RWPE2 (cell line): ENCODE measurements around the gene WDR27.

Experiments
- ATAC-seq: fragments of 200-7000 bp; cut with Tn5 transposase; 3 replicates; pipeline ENCODE4 v1.9.1; 2021; ENCODE audit warnings: low read depth
- DNase-seq: peaks from one replicate; pipeline ENCODE4 v3.0.0-alpha.2; 2020; ENCODE audit warnings: low spot score
- H3K27ac ChIP-seq: fragments of 450-650 bp; 2 replicates; pipeline ENCODE4 v1.5.1; 2017; ENCODE audit warnings: mild to moderate bottlenecking; ENCODE audit not compliant: poor library complexity, severe bottlenecking
- H3K27me3 ChIP-seq: fragments of 250-450 bp; sonication (Bioruptor Pico); 2 replicates; pipeline ENCODE4 v1.5.1; 2021; ENCODE audit warnings: mild to moderate bottlenecking, moderate library complexity; ENCODE audit not compliant: insufficient read depth, poor library complexity, severe bottlenecking
- H3K36me3 ChIP-seq: fragments of 250-450 bp; sonication (Bioruptor Pico); 2 replicates; pipeline ENCODE4 v1.5.1; 2020; ENCODE audit warnings: low read depth, mild to moderate bottlenecking, moderate library complexity
- H3K4me1 ChIP-seq: fragments of 250-450 bp; sonication (Bioruptor Pico); 2 replicates; pipeline ENCODE4 v1.5.1; 2021; ENCODE audit warnings: mild to moderate bottlenecking, moderate library complexity; ENCODE audit not compliant: insufficient read depth, poor library complexity, severe bottlenecking
- H3K4me3 ChIP-seq: fragments of 250-450 bp; sonication (Bioruptor Pico); 2 replicates; pipeline ENCODE4 v1.5.1; 2021; ENCODE audit warnings: mild to moderate bottlenecking, moderate library complexity; ENCODE audit not compliant: severe bottlenecking
- H3K9me3 ChIP-seq: fragments of 250-450 bp; sonication (Bioruptor Pico); 2 replicates; pipeline ENCODE4 v1.5.1; 2021; ENCODE audit warnings: mild to moderate bottlenecking, moderate library complexity; ENCODE audit not compliant: severe bottlenecking
- CTCF ChIP-seq: fragments of 450-650 bp; IDR thresholded peaks from one replicate; pipeline ENCODE4 v1.5.1; 2017; ENCODE audit warnings: mild to moderate bottlenecking, moderate library complexity; ENCODE audit not compliant: poor library complexity, severe bottlenecking

The WDR27 gene

DNA sequence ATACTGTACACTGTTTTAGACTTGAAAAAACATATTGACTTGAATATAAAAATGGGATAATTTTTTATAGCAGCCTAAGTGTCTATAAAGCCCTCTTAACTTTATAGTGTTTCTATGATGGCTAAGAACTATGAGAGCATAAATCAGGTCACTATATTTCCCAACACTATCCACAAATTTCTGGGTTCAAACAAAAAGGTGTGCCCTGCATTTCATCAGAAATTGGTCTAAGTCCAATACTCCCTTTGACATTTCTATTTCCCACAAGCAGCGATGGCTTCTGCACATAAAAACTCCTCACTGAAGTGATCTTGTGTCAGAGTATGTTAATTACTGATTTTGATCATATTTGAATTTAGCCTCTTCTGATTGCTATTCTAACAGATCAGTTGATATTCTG, 143.9 kb downstream of the WDR27 start:
- Histone ChIP-seq H3K27me3 (no peaks in the 10 kb centered on the region), H3K4me3 (no peak overlapping the region), H3K36me3 (no peaks in the 10 kb centered on the region), H3K27ac (no peak overlapping the region), H3K4me1 (no peaks in the 10 kb centered on the region), H3K9me3 (peaks cover 3% of the 10 kb centered on the region)
- DNase-seq, result no peak
- no peak for ATAC-seq
- TF ChIP-seq CTCF, result no peak

GRCh38 chr6:169556758-169557548, 144.9 kb downstream of the WDR27 start:
- no peaks in the 10 kb centered on the region for H3K36me3 ChIP-seq
- no peaks in the 10 kb centered on the region for H3K4me1 ChIP-seq
- no peak for TF ChIP-seq CTCF
- no peaks in the 10 kb centered on the region for H3K27me3 ChIP-seq
- no peak overlapping the region for H3K27ac ChIP-seq
- H3K9me3 ChIP-seq, result peaks cover 3% of the 10 kb centered on the region
- H3K4me3 ChIP-seq, result no peak overlapping the region
- no peak for DNase-seq
- ATAC-seq, result no peak

DNA sequence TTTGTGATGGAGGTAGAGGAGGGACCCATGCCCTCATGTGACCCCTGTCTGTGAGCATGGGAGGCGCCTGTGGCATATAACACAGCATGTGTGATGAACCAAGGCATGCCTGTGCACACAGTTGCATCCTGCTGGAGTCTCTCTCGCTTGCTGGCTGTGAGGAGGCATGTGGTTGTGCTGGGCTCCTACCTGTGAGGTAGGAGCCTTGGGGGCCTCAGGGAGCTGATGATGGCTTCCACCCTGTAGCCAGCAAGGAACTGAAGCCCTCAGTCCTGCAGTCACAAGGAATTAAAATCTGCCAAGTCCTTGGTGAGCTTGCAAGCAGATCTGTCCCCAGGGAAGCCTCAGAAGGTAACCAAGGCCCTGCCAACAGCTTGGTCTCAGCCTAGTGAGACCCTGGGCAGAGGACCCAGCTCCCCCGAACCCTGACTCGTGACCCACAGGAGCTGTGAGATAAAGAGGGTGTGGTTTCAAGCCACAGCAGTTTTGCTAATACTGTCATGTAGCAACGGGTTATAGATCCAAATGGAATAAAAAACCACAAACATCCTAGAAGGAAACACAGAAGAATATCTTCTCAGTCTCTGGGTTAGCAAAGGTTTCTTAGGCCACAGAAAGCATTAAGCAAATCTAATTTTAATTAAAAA, 145.7 kb downstream of the WDR27 start:
- no peak for DNase-seq
- Histone ChIP-seq H3K4me3 (no peak overlapping the region), H3K27me3 (no peaks in the 10 kb centered on the region), H3K36me3 (no peaks in the 10 kb centered on the region), H3K27ac (no peak overlapping the region), H3K9me3 (no peaks in the 10 kb centered on the region), H3K4me1 (no peaks in the 10 kb centered on the region)
- TF ChIP-seq CTCF, result no peak
- no peak for ATAC-seq

DNA sequence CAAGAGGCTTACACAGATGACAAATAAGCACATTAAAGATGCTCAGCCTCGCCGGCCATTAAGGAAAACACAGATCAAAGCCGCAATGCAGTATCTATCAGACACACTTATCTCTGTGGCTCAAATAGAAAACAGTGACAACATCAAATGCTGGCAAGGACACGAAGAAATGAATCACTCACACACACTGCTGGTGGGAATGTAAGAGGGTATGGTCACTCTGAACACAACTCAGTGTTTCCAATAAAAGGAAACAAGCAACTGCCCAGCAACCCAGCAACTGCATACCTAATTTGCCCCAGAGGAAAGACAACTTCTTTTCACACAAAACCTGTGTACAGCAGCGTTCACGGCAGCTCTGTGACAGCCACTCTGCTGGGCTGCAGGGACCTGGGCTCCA, 155.8 kb downstream of the WDR27 start:
- Histone ChIP-seq H3K27ac (no peak overlapping the region), H3K4me3 (no peak overlapping the region), H3K9me3 (no peaks in the 10 kb centered on the region), H3K36me3 (no peaks in the 10 kb centered on the region), H3K27me3 (no peaks in the 10 kb centered on the region), H3K4me1 (peaks cover 4% of the 10 kb centered on the region)
- DNase-seq (no peak), ATAC-seq (no peak)
- TF ChIP-seq CTCF, result no peak

DNA sequence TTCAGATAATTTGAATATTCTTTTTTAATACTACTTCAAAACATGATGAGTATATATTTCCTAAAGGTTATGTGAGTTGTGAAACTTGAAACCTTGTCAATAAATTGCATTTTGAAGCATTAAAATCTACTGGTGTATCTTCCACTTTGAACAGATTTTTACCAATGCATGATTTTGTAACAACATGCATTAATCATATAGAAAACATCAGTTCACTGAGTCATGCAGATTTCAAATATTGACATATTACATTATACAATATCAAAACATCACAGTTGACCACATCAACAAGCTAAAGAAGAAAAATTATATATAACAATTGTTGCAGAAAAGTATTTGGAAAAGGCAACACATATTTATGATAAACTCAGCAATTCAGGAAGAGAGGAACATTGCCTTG, 158.1 kb downstream of the WDR27 start:
- no peaks in the 10 kb centered on the region for H3K27me3 ChIP-seq
- no peak overlapping the region for H3K4me3 ChIP-seq
- H3K36me3 ChIP-seq, result no peaks in the 10 kb centered on the region
- H3K9me3 ChIP-seq, result no peaks in the 10 kb centered on the region
- TF ChIP-seq CTCF, result no peak
- DNase-seq, result no peak
- H3K27ac ChIP-seq, result no peak overlapping the region
- 0 out of 3 replicates have a peak, but pooled peaks have one; percentile 23 for ATAC-seq
- peaks cover 4% of the 10 kb centered on the region for H3K4me1 ChIP-seq
